HG03442 (cell line): ENCODE data around the gene TAS2R60.
"Not testable (repeated sequence)": the region's sequence is repeated elsewhere in the genome, so short reads cannot be mapped to it uniquely, and the experiment has no call there.

ENCODE experiments used
- ATAC-seq: cut with Tn5 transposase; IDR thresholded peaks from one replicate; pipeline ENCODE4 v1.9.1; 2021; ENCODE audit warnings: mild to moderate bottlenecking, moderate library complexity; ENCODE audit not compliant: unreplicated experiment

TAS2R60 gene

DNA sequence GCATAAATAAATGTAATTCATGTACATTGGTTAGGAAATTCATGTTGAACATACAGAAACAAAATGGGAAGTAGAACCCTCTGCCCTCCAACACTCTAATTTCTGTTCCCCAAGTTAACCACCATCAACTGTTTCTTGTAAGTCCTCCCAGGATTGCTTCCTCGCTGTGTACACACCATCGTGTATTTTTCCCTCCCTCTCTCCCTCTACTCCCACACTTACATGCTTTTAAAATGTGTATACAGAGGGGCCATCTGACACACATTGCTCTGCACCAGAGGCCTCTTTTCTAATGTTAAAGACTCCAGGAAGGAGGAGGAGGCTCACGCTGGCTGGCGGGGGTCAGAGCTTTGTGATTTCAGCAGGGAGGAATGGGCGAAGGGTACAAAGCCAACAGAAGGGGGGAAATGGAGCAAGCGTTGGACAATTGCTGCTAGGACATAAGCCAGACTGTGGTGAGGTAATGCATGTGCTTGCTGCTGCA, 32.7 kb upstream of the TAS2R60 start:
- ATAC-seq: no peak

DNA sequence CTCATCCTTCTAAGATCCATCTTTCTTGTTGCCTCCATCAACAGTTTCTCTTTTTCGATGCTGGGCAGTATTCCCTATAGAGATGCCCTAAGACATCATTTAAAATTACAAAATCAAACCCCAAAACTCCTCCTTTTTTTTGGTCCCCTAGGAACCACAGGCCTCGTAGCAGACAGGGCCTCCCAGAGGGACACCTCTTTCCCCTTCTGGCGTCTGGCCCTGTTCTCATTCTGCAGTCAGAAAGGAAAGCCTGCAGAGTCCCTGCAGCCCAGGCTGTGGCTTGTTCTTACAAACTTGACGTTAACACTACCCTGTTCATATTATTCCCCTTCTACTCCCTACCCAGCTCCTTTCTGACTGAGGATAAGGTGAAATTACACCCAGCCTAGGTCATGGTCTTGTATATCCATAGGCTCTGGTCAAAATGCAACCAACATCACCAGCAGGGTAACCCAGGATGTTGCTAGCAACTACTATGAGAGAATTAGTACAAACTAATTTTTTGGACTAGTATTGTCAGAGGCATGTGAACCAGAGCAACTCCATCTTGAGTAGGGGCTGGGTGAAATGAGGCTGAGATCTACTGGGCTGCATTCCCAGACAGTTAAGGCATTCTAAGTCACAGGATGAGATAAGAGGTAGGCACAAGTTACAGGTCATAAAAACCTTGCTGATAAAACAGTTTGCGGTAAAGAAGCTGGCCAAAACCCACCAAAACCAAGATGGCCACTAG, 31.1 kb upstream of the TAS2R60 start:
- no peak for ATAC-seq

DNA sequence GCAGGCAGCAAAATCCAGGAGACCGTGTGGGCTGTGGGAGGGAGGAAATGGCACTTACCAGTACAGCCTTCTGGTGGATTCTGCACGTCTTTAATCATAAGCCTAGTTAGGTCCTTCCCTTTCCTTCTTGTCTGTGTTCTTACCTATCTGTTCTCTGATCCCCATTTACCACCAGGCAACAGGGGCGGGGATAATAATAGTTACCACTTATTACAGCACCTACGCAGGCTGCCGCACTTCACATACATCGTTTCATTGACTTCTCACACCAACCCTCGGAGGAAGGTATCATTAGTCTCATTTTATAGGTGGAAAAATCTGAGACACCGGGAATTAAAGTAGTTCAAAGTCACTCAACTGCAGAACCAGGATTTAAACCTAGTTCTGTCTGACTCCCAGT, 30.1 kb upstream of the TAS2R60 start:
- ATAC-seq: no peak

DNA sequence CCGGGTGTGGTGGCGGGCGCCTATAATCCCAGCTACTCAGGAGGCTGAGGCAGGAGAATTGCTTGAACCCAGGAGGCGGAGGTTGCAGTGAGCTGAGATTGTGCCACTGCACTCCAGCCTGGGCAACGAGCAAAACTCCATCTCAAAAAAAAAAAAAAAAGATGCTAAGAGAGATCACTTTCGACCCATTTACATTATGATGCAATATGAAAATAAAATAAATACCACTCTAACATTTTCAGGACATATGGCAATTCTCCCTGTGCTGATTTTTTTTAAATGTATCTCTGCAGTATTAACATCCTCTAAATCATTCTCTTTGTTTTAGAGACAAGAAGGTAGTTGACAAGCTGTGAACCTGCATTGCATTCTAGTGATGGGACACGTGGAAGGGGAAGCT, 28.0 kb upstream of the TAS2R60 start:
- not testable (repeated sequence) for ATAC-seq

DNA sequence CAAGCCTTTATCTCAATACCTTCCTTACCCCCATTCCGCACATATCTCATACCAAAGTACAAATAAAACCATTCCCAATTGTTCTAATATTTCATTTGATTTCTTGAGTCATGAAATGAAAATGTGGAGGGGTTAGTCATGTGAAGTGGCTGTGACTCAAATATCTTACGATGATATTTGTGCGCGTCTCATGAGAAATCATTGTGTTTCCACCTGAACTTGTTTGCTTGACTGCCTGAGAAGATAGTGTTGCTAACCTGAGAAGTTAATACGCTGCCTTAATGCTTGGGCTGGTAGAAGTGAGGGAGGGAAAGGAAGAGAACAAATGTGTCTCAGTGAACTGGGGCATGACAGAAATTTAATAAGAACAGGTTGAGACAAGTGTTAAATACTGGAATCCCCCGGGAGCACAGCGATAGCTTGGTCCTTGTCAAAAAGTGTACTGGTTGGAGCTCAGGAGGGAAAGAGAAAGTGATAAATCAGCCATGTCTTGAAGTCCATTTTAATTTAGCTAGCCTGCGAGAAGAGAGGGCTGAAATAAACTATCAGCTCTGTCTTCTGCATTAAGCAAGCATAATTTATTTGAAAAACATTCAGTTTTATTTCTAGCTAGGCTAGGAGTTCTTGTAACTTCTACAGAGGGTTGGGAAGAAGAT, 27.4 kb upstream of the TAS2R60 start:
- no peak for ATAC-seq

DNA sequence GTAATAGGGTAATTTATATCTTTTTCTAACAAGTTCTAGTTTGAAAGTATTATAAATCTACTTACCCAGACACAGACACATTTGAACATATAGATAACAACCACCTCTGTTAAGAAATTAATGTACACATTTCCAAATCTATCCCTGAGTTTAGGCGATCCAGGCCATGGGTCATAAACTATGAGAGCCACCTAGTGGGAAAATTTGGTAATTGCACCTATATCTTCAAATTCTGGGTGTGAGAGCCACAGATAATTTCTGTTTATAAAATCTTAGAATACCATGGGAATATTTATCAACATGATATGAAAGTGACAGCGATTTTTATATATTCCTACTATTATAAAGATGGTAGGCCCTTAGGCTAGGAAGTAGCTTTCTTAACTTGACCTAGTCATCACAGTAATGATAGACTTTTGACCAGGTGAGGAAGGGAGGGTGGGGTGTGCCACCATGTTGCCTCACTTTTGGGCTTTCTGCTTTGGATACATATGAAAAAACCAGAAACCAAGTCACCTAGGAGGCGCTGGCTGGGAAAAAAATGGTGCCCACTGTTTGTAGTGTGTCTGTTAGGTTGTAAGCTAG, 26.6 kb upstream of the TAS2R60 start:
- ATAC-seq: peak; percentile 58

DNA sequence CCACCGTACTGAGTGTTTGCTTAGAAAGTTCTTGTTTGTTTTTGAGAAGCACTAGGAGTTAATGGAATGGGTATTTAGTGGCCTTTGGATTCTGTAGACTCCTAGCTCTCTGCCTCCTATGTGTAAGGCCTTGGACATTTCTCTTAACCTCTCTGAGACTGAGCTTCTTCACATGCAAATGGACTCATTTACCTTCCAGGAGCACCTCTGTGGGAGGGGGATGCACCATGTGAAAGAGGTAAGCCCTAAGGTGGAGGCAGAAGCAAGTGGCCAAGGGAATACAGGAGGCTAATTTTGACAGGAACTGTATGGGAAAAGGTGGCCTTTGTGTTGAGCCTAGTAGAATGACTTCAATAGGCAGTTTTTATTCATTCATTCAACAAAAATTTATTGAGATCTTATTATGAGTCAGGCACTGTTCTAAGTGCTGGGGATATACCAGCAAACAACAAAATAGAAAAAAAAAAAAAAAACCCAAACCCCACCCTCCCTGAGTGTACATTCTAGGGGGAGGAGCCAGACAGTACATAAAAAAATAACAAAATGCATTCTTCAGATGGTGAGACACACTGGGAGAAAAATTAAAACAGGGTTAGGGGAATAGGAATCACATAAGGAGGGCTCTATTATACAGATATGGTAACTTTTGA, 25.4 kb upstream of the TAS2R60 start:
- no peak for ATAC-seq

DNA sequence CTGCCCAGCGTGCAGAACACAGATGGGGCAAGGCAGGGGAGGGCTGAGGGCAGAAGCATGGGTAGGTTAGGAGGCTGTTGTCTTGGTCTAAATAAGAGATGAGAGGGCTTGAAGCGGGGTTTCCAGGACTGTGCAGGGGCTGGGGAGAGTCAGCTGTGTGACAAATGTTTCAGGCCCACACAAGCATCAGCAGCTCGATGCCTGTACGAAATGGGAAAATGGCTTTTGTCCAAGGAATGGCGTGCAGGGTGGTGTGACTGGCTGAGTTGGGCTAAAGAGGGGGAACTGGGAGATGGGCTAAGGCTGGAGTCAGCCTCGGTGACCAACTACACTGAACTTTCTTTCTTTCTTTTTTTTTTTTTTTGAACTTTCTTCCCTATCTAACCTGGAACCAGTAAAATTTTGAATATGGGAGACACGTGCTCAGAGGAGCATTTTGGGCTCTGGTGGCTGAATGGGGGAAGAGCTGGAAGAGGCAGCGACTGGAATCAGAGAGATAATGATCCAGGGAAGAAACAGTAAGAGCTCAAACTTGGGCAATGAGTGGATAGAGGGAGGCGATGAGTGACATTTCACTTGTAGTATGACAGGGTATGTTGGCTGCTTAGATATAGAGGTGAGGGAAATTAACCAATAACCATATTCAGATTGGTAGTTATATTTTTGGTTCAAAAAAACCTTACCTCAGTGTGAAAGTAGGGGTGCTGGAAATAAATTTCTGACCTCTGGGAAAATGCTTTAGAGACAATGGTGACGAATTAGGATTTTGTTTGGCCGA, 24.4 kb upstream of the TAS2R60 start:
- no peak for ATAC-seq

DNA sequence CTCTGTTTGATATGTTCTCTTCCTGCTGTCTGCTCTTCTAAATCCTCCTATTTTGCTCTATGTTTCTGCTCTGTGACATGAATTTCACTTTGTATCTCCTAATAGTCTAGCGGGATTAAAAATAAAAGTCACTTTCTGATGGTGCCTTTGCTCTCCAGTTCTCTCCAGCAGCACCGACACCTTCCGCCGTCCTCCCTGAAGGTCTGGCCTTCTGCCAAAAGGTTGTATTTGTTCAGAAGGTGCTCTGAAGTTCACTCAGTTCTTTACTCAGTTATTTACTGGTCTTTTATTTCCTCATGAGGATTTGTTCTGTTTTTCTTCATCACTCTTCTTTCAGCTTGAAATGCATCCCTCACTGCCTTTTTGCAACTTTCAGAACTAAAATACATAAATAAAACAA, 23.4 kb upstream of the TAS2R60 start:
- ATAC-seq: no peak

DNA sequence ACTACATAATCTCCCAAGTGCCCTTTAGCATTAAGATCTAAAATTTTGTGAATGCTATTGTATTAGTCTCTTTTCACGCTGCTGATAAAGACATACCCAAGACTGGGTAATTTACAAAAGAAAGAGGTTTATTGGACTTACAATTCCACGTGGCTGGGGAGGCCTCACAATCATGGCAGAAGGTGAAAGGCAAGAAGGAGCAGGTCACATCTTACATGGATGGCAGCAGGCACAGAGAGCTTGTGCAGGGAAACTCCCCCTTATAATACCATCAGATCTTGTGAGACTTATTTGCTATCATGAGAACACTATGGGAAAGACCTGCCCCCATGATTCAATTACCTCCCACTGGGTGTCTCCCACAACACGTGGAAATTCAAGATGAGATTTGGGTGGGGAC, 22.6 kb upstream of the TAS2R60 start:
- not testable (repeated sequence) for ATAC-seq

DNA sequence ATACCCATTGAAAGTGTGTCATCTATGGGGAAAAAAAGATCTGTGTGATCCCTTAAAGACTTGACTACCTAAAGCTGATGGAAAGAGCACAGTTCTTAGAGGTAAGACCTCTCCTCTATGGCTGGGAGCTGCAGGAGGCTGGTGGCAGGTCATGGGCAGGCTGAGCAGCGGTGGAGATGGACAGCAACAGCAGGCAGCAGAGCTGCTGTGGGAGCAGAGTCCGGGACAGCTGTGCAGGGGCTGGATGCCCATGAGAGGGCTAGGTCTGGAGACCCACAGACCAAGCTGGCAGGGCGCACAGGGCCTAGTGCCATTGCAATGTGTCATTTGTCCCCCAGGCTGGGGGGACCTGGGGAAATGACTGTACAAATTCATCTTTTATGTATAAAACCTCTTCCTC, 21.2 kb upstream of the TAS2R60 start:
- ATAC-seq: no peak

DNA sequence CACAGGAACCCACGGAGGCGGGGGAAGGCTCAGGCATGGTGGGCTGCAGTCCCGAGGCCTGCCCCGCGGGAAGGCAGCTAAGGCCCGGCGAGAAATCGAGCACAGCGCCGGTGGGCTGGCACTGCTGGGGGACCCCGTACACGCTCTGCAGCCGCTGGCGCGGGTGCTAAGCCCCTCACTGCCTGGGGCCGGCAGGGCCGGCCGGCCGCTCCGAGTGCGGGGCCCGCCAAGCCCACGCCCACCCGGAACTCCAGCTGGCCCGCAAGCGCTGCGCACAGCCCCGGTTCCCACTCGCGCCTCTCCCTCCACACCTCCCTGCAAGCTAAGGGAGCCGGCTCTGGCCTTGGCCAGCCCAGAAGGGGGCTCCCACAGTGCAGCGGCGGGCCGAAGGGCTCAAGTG, 18.8 kb upstream of the TAS2R60 start:
- ATAC-seq: not testable (repeated sequence)

DNA sequence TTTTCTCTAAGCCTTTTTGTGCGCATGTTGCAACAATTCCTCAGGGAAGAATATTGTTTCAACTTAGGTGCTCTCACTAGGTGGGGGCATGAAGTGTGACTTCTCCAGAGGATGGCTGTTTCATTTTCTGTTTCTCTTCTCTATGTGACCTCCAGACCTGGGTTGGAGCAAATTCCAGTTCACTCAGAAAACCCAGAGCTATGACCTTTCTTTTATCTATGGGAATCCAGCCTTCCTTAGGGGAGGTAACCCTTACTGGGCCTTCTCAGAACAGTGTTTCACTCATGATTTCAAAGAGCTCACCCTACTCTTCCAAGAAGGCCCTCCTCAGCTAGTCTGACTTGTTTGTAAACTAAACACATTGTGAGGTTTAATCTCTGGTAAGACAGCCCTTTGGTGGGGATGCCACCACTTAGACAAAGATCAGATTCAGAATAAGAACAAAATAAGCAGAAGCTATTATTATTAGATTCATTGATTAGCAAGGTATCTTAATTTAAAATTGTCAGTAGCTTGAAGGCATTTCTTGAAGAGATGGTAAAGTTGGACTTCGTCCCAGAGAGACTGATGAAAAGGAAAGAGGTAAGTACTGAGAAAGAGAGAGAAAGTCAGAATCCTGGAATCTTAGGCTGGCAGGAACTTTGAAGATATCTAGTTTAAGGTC, 16.6 kb upstream of the TAS2R60 start:
- ATAC-seq: no peak

DNA sequence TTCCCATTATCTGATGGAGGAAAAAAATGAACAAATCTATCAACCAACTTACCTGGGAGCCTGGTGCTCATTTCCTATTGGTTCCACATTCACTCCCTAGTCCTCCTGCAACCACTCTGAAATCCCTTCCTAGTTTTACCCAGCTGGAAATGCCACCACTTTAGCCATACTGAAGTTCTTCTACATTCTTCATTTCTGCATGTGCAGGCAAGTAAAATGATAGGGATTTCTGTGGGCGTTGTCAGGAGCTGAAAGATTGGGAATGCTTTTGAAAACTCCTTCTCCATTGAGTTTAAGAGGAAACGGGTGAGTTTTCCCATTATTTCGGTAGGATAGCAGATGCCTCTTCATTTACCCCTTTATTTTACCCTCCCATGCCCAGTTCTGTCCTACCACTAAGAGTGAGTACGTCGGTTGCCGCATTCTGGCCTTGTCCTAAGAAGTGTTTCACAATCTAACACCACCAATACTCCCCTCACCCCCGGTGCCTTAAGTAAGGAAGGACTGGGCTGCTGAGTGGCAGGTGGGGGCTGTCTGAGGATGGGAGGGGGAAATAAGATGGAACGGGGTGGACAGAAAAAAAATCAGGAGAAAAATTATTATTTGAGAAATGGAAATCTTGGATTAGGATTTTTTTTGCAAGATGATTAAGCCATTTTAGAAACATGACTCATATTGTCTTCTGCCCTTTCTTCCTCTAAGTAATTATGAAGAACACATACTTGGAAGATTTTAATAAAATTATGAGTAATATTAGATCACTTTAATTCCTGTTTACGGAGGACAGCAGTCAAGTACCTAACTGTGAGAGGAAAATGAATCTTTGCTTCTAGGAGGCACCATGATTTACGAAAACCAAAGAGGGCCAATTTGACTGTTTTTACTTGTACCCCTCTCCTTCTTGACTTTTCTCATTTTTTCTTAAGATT, 13.2 kb upstream of the TAS2R60 start:
- ATAC-seq: no peak

DNA sequence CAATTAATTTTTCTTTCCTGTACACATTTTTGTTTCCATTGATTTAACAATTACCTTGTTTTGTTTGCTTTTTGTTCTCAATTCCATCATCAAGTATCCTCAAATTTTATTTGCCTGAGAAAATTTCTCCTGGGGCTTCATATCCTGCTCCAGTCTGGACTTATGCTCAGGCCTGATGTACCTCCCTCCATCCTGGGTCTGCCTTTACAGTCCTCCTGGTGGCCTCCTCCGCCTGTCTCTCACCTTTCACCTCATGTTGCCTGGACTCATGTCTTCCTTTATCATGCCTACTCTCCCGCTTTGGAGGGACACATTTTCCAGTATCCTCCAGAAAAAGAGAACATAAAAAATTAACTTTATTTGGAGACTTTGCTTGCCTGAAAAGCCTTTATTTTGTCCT, 12.1 kb upstream of the TAS2R60 start:
- ATAC-seq: no peak

DNA sequence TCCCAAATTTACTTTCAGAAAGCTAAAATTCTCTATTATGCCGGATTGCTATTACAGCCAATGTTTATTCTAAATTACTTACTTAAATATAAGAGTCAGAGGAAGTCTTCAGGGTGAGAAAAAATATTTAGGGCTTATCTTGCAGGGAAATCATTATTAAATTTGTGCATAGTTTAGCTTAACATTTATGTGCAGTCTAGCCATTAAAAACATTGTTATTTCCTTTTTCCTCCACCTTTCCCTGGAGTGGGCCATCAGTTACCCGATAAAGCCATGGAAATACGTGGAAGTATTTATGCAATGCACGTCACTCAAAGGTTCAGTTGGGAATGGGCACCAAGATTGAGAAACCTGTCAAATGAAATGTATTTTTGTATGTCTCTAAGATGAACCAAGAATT, 9.5 kb upstream of the TAS2R60 start:
- ATAC-seq: no peak

DNA sequence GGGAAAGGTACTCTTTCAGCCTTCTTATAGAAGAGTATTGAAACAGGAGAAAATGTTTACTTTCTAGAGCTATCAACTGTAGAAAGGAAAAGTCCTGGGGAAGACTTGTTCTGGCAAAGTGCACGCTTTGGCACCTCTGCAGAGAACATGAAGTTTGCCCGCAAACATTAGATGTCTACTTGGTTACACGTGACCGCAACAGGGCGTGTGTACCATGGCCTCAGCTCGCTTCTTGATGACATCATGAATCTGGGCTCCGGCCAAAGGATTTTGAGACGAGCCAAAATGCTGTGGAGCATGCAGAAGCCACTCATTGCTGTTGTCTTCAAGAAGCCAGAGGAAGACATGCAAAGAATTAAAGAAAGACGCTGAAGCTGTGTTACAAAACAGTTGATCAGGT, 8.6 kb upstream of the TAS2R60 start:
- no peak for ATAC-seq

DNA sequence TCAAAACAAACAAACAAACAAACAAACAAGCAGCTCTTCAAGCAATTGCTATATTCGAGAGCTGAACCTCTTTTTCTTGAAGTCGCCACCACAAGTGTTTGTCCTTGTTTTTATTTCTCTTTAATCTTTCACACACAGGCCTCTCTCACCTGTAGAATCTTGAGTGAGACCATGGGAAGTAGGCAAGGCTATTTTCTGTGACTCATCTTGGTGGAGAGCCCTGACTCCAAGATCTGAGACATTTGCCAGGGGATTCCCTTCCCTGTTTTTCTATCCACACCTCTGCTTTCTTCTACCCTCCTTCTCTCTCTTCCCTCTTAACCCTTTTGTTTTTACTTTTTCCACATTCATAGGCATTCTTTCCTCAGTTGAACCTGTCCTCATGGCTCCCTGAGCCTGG, 8.0 kb upstream of the TAS2R60 start:
- no peak for ATAC-seq

DNA sequence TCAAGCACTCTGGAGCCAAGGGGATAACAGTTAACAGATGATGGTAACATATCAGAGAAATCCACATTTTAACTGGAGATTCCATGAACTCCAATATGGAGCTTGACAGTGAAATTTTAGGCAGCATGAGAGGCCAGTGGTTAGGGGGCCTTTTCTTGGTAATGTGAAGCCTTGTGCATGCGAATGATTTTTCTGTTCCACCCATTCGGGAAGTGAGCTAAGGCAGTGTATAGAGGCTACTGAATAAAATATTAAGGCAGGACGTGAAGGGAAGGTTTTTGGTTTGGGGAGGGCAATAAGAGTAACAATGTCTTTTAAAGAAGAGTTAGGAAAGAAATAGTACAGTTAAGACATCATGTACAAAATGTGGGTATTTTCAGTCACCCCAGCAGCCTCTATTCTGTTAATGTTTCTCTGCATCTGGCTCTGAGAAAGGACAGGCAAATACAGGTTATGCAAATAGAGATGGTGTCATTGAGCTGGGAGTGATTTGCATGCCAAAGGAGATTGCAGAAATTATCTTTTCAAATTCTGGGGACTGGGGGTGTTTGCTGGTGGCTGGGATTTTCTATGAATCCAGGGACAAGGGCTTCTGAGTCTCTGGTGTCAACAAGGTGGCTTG, 6.8 kb upstream of the TAS2R60 start:
- peak; percentile 49 for ATAC-seq
